Common myeloid progenitor, CD34-positive (primary cell): ENCODE data around the gene PPP6R3.
"Not testable (repeated sequence)": the region's sequence is repeated elsewhere in the genome, so short reads cannot be mapped to it uniquely, and the experiment has no call there.

Experiments
- CTCF ChIA-PET: fragments of 350-600 bp; sonication (Branson Sonifier 250); formaldehyde crosslinking; loops from one replicate; lab custom pipeline; 2021; ENCODE audit warnings: antibody characterized with exemption; lab: Charles Lee
- POLR2A ChIA-PET: fragments of 350-600 bp; sonication (Branson Sonifier 250); formaldehyde crosslinking; loops from one replicate; lab custom pipeline; 2021; ENCODE audit warnings: antibody characterized with exemption; lab: Charles Lee
- DNase-seq, 3 donors: peaks; one replicate each; pipeline versions ENCODE4 v3.0.0 to v3.0.0-alpha.2; 2013
- H3K27ac ChIP-seq, 2 experiments: 1 replicate in 1 of 2; 2 replicates in 1 of 2; pipeline ENCODE4 v1.7.0; 2013; ENCODE audit warnings: inconsistent platforms in 2 of 2, low read length in 2 of 2, mild to moderate bottlenecking in 2 of 2, low read depth in 1 of 2, moderate library complexity in 1 of 2; ENCODE audit not compliant: severe bottlenecking in 2 of 2, insufficient read depth in 1 of 2, poor library complexity in 1 of 2
- H3K27me3 ChIP-seq, 5 experiments: replicated peaks in 2 of 5; 1 replicate in 3 of 5; 2 replicates in 2 of 5; pipeline versions ENCODE4 v1.6.1 to v1.7.0; 2013; ENCODE audit warnings: low read length in 4 of 5, mild to moderate bottlenecking in 2 of 5, moderate library complexity in 2 of 5, inconsistent platforms in 1 of 5; ENCODE audit not compliant: insufficient read depth in 5 of 5, control insufficient read depth in 4 of 5
- H3K36me3 ChIP-seq, 4 experiments: 1 replicate in 2 of 4; 2 replicates in 2 of 4; pipeline versions ENCODE4 v1.6.1 to v1.7.0; 2013; ENCODE audit warnings: low read length in 3 of 4, control low read depth in 1 of 4, mild to moderate bottlenecking in 1 of 4; ENCODE audit not compliant: control insufficient read depth in 4 of 4, insufficient read depth in 4 of 4
- H3K4me1 ChIP-seq, 4 experiments: 1 replicate in 3 of 4; 2 replicates in 1 of 4; pipeline versions ENCODE4 v1.6.1 to v1.7.1; 2013; ENCODE audit warnings: low read length in 3 of 4, mild to moderate bottlenecking in 3 of 4, control low read depth in 1 of 4, inconsistent platforms in 1 of 4, moderate library complexity in 1 of 4; ENCODE audit not compliant: control insufficient read depth in 4 of 4, insufficient read depth in 4 of 4; ENCODE audit errors: control extremely low read depth in 1 of 4
- H3K4me3 ChIP-seq, 7 experiments: 1 replicate in 4 of 7; 2 replicates in 3 of 7; pipeline versions ENCODE4 v1.5.1 to v1.7.0; 2013; ENCODE audit warnings: mild to moderate bottlenecking in 7 of 7, low read length in 6 of 7, moderate library complexity in 6 of 7, inconsistent platforms in 2 of 7, low read depth in 2 of 7, control low read depth in 1 of 7; ENCODE audit not compliant: insufficient read depth in 4 of 7, control insufficient read depth in 1 of 7; ENCODE audit errors: extremely low read depth in 1 of 7
- H3K9me3 ChIP-seq, 5 experiments: 1 replicate in 4 of 5; 2 replicates in 1 of 5; pipeline versions ENCODE4 v1.6.1 to v1.7.1; 2013; ENCODE audit warnings: low read length in 4 of 5, mild to moderate bottlenecking in 2 of 5, inconsistent platforms in 1 of 5, low read depth in 1 of 5, moderate library complexity in 1 of 5; ENCODE audit not compliant: control insufficient read depth in 4 of 5, insufficient read depth in 2 of 5; ENCODE audit errors: control extremely low read depth in 1 of 5
- WGBS: methylation state at CpG from one replicate; pipeline ENCODE4 v1.1.5; 2013; ENCODE audit not compliant: insufficient coverage; 5-methylcytosine and 5-hydroxymethylcytosine counted together

PPP6R3 gene

DNA sequence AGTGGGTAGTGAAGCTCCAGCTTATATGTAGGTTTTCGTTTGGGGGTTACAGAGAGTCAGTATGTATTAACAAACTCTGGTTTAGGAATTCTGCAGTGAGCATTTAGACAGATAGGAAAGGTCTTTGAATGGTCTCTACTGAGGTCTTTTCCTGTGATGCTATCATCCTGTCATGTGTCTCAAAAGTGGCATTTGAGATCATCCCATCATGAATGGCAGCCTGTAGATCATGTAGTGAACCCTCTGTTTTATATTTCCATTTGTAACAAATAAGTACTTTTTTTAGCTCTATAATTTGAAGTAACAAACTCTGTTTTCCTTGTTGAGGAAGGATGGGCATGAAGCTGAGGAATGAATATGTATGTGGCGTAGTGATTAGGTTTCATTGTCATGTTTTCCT lies 76.2 kb downstream of the PPP6R3 start:
- no peak for DNase-seq
- Histone ChIP-seq H3K36me3 (peaks cover 7 to 45% (median 38%) of the 10 kb centered on the region in 4 experiments), H3K9me3 (no peaks in the 10 kb centered on the region), H3K27me3 (no peaks in the 10 kb centered on the region), H3K27ac (no peak overlapping the region), H3K4me1 (peaks cover 0 to 13% (median 9%) of the 10 kb centered on the region in 4 experiments), H3K4me3 (no peak overlapping the region)
- CTCF ChIA-PET: interaction anchor here (1.3 to 2.4 kb wide), 5 partner anchors 13 to 47 kb away, joined by 3 to 10 read pairs (median 6); no protein-coding TSS in a partner anchor
- POLR2A ChIA-PET: interaction anchor here (1.0 kb wide), 1 partner anchor 8 kb away, joined by 3 read pairs; no protein-coding TSS in a partner anchor
- WGBS: no CpG with 5 or more reads among the region's 2 CpGs

- no peak for DNase-seq
- H3K4me1 ChIP-seq: peaks cover 0 to 17% (median 11%) of the 10 kb centered on the region in 4 experiments
- no peak overlapping the region for H3K4me3 ChIP-seq
- POLR2A ChIA-PET: no interaction called here
- H3K36me3 ChIP-seq: peaks cover 10 to 48% (median 40%) of the 10 kb centered on the region in 4 experiments
- H3K27me3 ChIP-seq: no peaks in the 10 kb centered on the region
- CTCF ChIA-PET: interaction anchor here (0.6 to 1.5 kb wide), 5 partner anchors 10 to 88 kb away, joined by 3 to 6 read pairs (median 3); no protein-coding TSS in a partner anchor
- H3K9me3 ChIP-seq: no peaks in the 10 kb centered on the region
- WGBS: 100% methylated on average over 2 of the region's 6 CpGs
- no peak overlapping the region for H3K27ac ChIP-seq
Measured at GRCh38 chr11:68538025-68538424, 77.5 kb downstream of the PPP6R3 start.

DNA sequence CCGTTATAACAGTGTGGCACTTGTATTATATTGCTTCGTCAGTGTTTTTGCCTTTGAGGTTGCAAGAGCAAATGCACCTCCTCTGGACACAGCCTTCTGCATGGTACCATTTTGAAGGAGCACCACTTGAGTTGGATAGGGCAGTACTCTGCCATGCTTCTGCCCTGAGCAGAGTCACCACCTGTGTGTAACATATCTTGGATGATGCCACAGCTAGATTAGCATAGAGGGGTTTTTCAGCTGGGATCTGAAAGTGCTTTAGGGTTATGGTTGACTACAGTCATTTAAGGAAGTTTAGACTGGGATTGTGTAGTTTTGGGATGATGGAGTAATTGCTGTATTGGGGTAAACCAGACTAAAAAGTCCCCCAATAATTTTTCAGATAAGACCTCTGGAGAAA lies 78.8 kb downstream of the PPP6R3 start:
- POLR2A ChIA-PET: no interaction called here
- H3K4me3 ChIP-seq: no peak overlapping the region
- H3K27me3 ChIP-seq: no peaks in the 10 kb centered on the region
- no peaks in the 10 kb centered on the region for H3K9me3 ChIP-seq
- no peak for DNase-seq
- no peak overlapping the region for H3K27ac ChIP-seq
- H3K36me3 ChIP-seq: peaks cover 14 to 55% (median 46%) of the 10 kb centered on the region in 4 experiments
- CTCF ChIA-PET: no interaction called here
- 100% methylated on average over 2 of the region's 2 CpGs for WGBS
- H3K4me1 ChIP-seq: peaks cover 0 to 17% (median 11%) of the 10 kb centered on the region in 4 experiments

GRCh38 chr11:68540504-68540903 lies 80.0 kb downstream of the PPP6R3 start:
- POLR2A ChIA-PET, H3K4me3 ChIP-seq, DNase-seq, CTCF ChIA-PET, H3K27ac ChIP-seq, H3K9me3 ChIP-seq, H3K27me3 ChIP-seq: not testable (repeated sequence)
- peaks cover 0 to 18% (median 11%) of the 10 kb centered on the region in 4 experiments for H3K4me1 ChIP-seq
- 88% methylated on average over 7 of the region's 7 CpGs for WGBS
- H3K36me3 ChIP-seq: peaks cover 14 to 61% (median 47%) of the 10 kb centered on the region in 4 experiments

- DNase-seq: no peak
- WGBS: 100% methylated on average over 1 of the region's 2 CpGs
- no peak overlapping the region for H3K27ac ChIP-seq
- H3K36me3 ChIP-seq: peaks cover 14 to 66% (median 50%) of the 10 kb centered on the region in 4 experiments
- H3K9me3 ChIP-seq: no peaks in the 10 kb centered on the region
- no peaks in the 10 kb centered on the region for H3K27me3 ChIP-seq
- H3K4me1 ChIP-seq: peaks cover 0 to 23% (median 16%) of the 10 kb centered on the region in 4 experiments
- CTCF ChIA-PET: no interaction called here
- POLR2A ChIA-PET: no interaction called here
- H3K4me3 ChIP-seq: no peak overlapping the region
Measured at GRCh38 chr11:68541116-68541515, 80.6 kb downstream of the PPP6R3 start.

DNA sequence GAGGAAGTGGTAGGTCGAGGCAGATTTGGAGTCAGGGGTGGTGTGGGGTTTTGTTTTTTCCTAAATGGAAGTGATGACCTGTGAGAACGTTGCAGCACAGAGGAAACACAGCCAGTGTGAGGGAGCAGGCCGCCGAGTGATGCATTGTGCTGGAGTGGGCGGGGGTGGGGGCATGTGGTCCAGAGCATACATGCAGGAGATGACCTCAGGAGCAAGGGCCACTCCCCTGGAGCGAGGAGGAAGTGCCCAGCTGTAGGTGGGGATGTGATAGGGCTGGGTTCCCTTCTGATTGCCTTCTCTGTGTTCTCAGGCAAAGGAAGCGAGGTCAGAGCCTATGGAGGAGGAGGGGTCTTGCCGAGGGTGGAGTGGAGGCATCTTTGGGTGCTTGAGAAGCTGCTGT lies 81.4 kb downstream of the PPP6R3 start:
- WGBS: 65% methylated on average over 4 of the region's 8 CpGs
- no peaks in the 10 kb centered on the region for H3K9me3 ChIP-seq
- H3K27me3 ChIP-seq: no peaks in the 10 kb centered on the region
- H3K4me3 ChIP-seq: no peak overlapping the region
- peaks cover 18 to 73% (median 57%) of the 10 kb centered on the region in 4 experiments for H3K36me3 ChIP-seq
- DNase-seq: peak in 2 of 3 donors; percentile 23 to 36
- peaks cover 0 to 32% (median 23%) of the 10 kb centered on the region in 4 experiments for H3K4me1 ChIP-seq
- POLR2A ChIA-PET: no interaction called here
- CTCF ChIA-PET: interaction anchor here (0.6 to 1.3 kb wide), 3 partner anchors 12 to 56 kb away, joined by 3 to 4 read pairs (median 4); no protein-coding TSS in a partner anchor
- no peak overlapping the region for H3K27ac ChIP-seq

- ChIA-PET POLR2A (no interaction called here), CTCF (interaction anchor here (0.8 to 1.3 kb wide), 2 partner anchors 12 to 23 kb away, joined by 3 to 4 read pairs; no protein-coding TSS in a partner anchor)
- H3K9me3 ChIP-seq: no peaks in the 10 kb centered on the region
- H3K27ac ChIP-seq: no peak overlapping the region
- 80% methylated on average over 1 of the region's 5 CpGs for WGBS
- no peaks in the 10 kb centered on the region for H3K27me3 ChIP-seq
- H3K4me1 ChIP-seq: peaks cover 0 to 35% (median 25%) of the 10 kb centered on the region in 4 experiments
- H3K4me3 ChIP-seq: no peak overlapping the region
- peaks cover 18 to 76% (median 59%) of the 10 kb centered on the region in 4 experiments for H3K36me3 ChIP-seq
- DNase-seq: no peak
Measured at GRCh38 chr11:68542617-68543016, 82.1 kb downstream of the PPP6R3 start.
